SW 1271 (cell line): ENCODE data around the gene NAALAD2.
"Not testable (repeated sequence)": the region's sequence is repeated elsewhere in the genome, so short reads cannot be mapped to it uniquely, and the experiment has no call there.

ENCODE experiments used
- DNase-seq, 2 experiments: peaks; one replicate each; lab custom pipeline; 2025; lab: John Stamatoyannopoulos, UW

NAALAD2 gene

DNA sequence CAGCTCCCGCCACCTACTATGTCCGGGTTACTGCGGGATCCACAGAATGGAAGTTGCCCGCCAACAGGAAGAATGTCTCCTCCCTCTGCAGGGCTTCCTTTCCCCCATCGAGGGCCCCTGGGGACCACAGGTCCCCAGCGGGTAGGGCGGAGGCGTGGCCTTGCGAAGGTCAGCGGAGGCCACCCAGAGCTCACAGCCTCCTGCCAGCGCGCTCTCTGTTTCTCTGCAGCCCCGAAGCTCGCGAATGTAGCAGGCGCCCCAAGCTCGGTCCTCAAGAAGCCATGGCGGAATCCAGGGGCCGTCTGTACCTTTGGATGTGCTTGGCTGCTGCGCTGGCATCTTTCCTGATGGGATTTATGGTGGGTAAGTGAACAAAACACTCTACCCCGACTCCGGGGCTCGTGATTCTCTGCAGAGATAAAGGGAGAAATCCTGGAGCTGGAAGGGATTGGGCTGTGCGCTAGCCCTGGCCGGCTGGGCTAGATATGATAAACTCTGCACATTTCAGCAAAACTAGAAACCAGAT, at the start of gene NAALAD2:
Gene NAALAD2 (plus strand): TSS at position 186 of the 526 bp plus-strand sequence. CDS start 96 bp downstream, at position 282.
- DNase-seq = no peak

DNA sequence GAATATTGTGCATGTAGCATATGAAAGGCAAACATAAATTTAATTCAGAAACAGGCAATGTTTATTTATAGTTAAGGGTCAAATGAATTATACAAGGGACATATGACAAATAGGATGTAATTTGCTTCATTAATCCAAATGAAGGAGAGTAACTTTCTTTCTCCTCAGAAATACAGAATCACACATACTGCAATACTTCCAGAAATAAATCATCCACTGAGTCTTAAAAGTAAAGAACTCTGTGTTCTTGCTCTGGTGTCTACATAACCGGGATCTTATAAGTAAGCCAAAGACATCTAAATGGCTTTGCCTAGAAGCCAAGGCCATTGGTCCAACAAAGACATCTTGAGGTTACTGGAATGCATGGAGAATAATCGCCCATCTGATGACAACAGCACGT, 48.8 kb upstream of the NAALAD2 start, which contains the start of gene UBTFL1:
Gene UBTFL1 (plus strand): TSS at position 301 of the 400 bp plus-strand sequence. CDS start 0 bp downstream, at position 301.
- DNase-seq = not testable (repeated sequence)

DNA sequence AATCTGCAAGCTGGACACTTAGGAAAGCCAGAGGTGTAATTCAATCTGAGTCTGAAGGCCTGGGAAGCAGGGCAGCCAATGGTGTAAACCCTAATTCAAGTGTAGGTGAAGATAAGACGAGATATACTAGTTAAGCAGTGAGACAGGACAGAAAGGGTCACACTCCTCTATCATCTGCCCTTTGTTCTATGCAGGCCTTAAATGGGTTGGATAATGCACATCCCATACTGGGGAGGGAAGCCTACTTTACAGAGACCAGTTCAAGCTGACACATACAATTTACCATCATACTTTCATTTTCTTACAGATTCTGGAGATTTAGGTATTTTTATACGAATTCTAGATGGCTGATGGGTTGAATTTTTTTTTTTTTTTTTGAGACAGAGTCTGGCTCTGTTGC, 45.7 kb upstream of the NAALAD2 start:
- not testable (repeated sequence) for DNase-seq

- DNase-seq = not testable (repeated sequence)
These were observed 39.1 kb upstream of the NAALAD2 start for GRCh38 chr11:90095230-90095924.

DNA sequence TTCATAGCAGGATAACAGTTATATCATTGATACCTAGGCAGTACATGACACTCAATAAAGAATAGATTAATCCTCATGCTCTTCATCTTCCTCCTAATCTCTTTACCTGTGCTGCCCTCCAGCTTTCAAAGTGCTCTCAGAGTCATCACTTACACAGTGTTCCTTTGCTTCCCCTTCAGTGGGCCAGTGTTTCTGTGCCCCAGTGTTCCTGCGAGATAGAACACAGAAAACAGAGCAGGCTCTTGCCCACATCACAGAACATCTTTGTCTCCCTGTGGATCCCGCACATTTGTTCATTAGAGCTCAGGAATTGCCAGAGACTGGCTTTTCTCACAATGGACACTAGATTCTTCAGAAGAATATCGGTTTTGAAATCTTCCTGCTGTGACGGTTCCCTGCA, 36.2 kb upstream of the NAALAD2 start:
- not testable (repeated sequence) for DNase-seq

GRCh38 chr11:90100431-90100830, 34.0 kb upstream of the NAALAD2 start:
- no peak for DNase-seq

DNA sequence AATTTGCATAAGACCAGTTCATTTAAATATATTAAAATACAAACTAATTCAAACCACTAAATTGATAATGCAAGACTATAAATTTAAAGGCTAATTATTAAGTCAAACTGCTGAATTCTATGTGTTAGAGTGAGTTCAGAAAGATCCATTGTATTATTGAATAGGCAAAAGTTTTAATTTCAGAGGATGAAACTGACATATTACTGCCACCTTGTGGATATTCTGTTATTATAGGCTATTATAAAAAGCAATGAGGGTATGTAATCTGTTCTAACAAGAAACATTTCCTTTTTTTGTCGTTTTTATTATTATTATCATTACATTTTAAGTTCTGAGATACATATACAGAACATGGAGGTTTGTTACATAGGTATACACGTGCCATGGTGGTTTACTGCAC, 20.9 kb upstream of the NAALAD2 start:
- peak in 1 of 2 experiments; percentile 33 for DNase-seq

DNA sequence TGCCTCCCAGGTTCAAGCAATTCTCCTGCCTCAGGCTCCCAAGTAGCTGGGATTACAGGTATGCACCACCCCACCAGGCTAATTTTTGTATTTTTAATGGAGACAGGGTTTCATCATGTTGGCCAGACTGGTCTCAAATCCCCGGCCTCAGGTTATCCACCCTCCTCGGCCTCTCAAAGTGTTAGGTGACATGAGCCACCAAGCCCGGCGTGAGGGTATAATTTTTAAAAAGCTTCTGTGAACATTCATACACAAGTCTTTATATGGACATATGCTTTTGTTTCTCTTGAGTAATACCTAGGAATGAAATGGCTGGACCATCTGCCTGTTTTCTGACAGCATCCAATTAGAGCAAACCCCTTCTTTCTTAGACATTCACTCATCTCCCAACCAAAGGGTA, 14.3 kb upstream of the NAALAD2 start:
- no peak for DNase-seq

DNA sequence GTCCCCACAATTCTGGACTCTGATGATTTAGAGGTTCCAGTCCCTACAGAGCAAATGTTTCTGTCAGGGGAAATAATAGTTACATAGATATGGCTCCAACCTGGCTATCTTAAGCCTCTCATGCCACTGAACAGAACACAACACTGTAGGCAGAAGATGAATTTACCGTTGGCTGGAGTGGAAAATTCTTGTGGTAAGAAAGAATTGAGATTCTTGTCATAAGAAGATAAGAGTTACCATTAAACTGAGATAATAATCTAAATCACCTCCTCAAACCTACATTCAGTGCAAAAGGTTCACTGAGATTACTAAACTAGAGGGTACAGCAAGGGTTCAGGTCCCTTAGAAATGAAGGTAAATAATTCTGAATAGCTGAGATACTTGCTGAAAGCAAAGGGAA, 10.1 kb upstream of the NAALAD2 start:
- DNase-seq = no peak

GRCh38 chr11:90124946-90125345, 9.5 kb upstream of the NAALAD2 start:
- no peak for DNase-seq

DNA sequence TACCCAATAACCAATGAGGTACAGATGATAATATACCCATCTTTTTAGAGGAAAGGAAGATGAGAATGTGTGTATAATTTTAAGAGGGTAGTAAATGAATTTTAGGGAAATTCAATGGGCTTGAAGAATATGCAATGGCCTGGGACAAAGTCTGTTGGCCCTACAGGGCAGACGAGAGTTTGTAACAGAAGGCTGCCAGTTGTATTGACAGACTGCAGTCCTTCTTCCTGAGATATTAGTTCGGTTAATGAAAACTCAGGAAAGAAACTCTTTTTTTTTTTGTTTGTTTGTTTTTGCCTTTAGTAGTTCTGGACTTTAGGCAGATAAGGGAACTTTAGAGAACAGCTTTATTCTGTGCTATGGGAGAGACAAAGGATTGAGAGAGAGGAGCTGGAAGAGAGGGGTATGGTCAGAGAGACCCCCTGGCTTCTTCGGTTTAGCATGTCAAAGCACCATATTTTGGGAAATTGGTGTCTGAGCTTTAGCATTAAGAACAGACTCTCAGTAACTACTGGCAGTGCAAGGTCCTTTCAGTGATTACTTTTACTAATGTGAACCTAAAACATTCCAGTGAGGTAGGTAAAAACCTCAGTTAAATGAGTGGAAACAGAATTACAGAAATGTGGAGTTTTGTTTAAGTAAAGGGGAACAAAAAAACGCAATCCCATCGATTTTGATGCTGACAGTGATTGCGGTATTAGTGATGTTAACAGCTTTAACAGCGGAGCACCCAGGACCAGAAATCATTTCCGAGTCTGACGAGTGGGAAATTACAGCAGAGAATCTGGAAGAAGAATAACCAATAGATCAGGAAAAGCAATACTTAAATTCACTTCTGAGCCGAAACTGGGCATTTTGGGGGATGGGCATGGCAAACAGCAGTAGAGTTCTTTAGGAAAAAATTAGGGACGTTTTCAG, 644 bp upstream of the NAALAD2 start:
- no peak for DNase-seq

DNA sequence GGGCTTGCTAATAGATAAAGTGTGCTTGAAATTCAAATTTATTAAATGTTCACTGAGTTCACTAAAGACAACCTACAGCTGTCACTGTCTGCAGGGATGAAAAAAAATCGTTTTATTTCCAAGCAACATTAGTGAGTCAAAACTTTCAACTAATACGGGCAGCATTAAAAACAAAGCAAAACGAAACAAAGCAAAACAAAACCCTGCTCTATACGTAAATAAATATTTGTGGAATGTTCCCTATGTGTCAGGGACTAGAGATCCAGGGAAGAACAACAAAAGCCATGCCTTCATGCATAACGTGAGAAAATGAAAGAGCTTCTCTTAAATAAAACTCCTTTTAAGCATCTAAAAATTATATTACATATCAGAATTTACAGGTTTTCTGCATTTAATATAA, 553 bp downstream of the NAALAD2 start:
- no peak for DNase-seq

- peak in 1 of 2 experiments; percentile 13 for DNase-seq
These were observed 14.4 kb downstream of the NAALAD2 start for GRCh38 chr11:90148900-90149299.

DNA sequence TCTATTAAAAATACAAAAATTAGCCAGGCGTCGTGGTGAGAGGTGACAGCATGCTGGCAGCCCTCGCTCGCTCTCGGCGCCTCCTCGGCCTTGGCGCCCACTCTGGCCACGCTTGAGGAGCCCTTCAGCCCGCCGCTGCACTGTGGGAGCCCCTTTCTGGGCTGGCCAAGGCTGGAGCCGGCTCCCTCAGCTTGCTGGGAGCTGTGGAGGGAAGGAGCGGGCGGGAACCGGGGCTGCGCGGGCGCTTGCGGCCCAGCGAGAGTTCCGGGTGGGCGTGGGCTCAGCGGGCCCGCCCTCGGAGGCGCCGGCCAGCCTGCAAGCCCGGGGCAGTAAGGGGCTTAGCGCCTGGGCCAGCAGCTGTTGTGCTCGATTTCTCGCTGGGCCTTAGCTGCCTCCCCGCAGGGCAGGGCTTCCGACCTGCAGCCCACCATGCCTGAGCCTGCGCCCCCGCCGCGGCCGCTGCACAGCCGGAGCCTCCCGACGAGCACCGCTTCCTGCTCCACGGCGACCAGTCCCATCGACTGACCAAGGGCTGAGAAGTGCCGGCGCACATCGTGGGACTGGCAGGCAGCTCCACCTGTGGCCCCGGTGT, 32.6 kb downstream of the NAALAD2 start:
- not testable (repeated sequence) for DNase-seq

DNA sequence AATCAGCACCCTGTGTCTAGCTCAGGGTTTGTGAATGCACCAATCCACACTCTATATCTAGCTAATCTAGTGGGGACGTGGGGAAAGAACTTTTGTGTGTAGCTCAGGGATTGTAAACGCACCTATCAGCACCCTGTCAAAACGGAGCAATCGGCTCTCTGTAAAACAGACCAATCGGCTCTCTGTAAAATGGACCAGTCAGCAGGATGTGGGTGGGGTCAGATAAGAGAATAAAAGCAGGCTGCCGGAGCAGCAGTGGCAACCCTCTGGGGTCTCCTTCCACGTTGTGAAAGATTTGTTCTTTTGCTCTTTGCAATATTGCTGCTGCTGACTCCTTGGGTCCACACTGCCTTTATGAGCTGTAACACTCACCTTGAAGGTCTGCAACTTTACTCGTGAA, 33.2 kb downstream of the NAALAD2 start:
- not testable (repeated sequence) for DNase-seq

GRCh38 chr11:90168571-90168970, 34.1 kb downstream of the NAALAD2 start:
- DNase-seq = no peak

DNA sequence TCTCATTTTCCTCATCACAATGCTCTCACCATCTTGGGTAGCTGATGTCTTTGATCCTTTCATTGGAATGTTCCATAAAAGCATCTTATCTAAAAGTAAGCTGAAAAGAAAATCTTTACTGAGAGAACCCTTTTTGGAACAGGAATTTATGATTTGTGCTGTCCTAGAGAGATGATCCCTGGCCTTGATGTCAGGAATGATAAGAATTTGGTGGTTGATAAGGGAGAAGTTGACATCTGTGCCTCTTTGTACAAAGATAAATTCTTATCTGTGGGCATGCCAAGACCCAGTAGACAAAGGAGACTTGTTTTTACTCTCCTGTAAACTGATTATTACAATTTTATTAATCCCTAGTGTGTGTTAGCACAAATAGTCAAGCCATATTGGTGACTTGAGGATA, 36.9 kb downstream of the NAALAD2 start:
- DNase-seq = no peak

GRCh38 chr11:90176069-90176468, 41.6 kb downstream of the NAALAD2 start:
- DNase-seq = no peak

DNA sequence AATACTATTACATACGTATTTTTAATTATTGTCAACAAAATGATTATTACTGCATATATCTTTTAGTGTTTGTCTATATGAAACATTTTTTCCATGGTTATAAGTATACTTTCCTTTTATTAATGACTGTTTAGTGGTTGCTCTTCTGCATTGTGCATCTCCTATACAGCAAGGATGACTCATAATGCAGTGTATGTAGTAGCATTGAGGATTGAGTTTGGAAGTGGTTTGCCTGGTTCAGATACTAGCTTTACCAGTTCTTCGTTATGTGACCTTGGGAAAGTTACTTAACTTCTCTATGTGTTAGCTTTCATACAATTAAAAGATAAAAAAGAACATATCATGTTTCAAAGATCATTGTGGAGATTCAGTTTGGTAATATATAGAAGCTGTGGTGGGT, 44.3 kb downstream of the NAALAD2 start:
- no peak for DNase-seq

DNA sequence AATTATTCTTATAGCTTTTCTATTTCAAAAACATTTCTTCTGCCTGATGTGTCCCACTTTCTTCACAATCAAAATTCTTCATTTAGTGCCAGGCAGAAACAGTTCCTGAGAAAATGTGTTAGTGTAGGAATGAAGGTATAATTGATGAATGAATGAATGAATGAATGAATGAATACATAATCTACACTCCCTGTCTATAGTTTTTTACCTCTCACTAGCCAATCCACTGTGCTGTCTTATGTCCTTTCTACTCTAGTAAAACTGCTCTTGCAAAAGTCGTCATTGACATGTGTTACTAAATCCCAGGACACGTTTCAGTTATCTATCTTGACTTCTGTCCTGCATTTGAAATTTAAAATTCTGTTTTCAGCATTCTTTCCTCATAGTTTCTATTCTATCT, 45.5 kb downstream of the NAALAD2 start:
- no peak for DNase-seq

GRCh38 chr11:90187839-90188238, 53.4 kb downstream of the NAALAD2 start:
- no peak for DNase-seq

GRCh38 chr11:90189011-90189410, 54.5 kb downstream of the NAALAD2 start:
- no peak for DNase-seq
